HEK293 (cell line): Measurements from ENCODE around the gene TJP3.

Experiments
- EGR2 ChIP-seq: fragments of 450-650 bp; formaldehyde crosslinking; IDR thresholded peaks from 2 replicates; pipeline ENCODE4 v1.5.1; 2016; ENCODE audit warnings: low read depth, missing biosample characterization, missing genetic modification characterization
- FEZF1 ChIP-seq: fragments of 450-650 bp; formaldehyde crosslinking; IDR thresholded peaks from 2 replicates; pipeline ENCODE4 v1.5.1; 2016; ENCODE audit warnings: missing biosample characterization, missing genetic modification characterization
- GLIS1 ChIP-seq: fragments of 450-650 bp; formaldehyde crosslinking; IDR thresholded peaks from 2 replicates; pipeline ENCODE4 v1.5.1; 2016; ENCODE audit warnings: missing biosample characterization, missing genetic modification characterization
- HOXA7 ChIP-seq: sonication (generic); formaldehyde crosslinking; IDR thresholded peaks from 2 replicates; pipeline ENCODE4 v1.8.1; 2022; ENCODE audit warnings: missing genetic modification reagents, borderline replicate concordance
- HOXD13 ChIP-seq: sonication (generic); formaldehyde crosslinking; IDR thresholded peaks from 2 replicates; pipeline ENCODE4 v1.8.0; 2022; ENCODE audit warnings: missing genetic modification reagents, borderline replicate concordance
- KLF8 ChIP-seq: fragments of 450-650 bp; formaldehyde crosslinking; IDR thresholded peaks from 2 replicates; pipeline ENCODE4 v1.5.1; 2016; ENCODE audit warnings: missing biosample characterization, missing genetic modification characterization
- PATZ1 ChIP-seq: fragments of 450-650 bp; formaldehyde crosslinking; IDR thresholded peaks from 2 replicates; pipeline ENCODE4 v1.5.1; 2016; ENCODE audit warnings: missing biosample characterization, missing genetic modification characterization
- PRDM10 ChIP-seq: fragments of 450-650 bp; formaldehyde crosslinking; IDR thresholded peaks from 2 replicates; pipeline ENCODE4 v1.5.1; 2016; ENCODE audit warnings: missing biosample characterization, missing genetic modification characterization
- SCRT2 ChIP-seq: fragments of 450-650 bp; formaldehyde crosslinking; IDR thresholded peaks from 2 replicates; pipeline ENCODE4 v1.5.1; 2016; ENCODE audit warnings: missing biosample characterization, missing genetic modification characterization
- TCF7L2 ChIP-seq: IDR thresholded peaks from 2 replicates; pipeline ENCODE4 v1.6.1; 2011; ENCODE audit warnings: low read depth, mild to moderate bottlenecking, inconsistent platforms, low read length, moderate library complexity, borderline replicate concordance
- WT1 ChIP-seq: fragments of 450-650 bp; formaldehyde crosslinking; IDR thresholded peaks from 2 replicates; pipeline ENCODE4 v1.5.1; 2016; ENCODE audit warnings: missing biosample characterization, missing genetic modification characterization
- ZBTB49 ChIP-seq: fragments of 450-650 bp; formaldehyde crosslinking; IDR thresholded peaks from 2 replicates; pipeline ENCODE4 v1.5.1; 2016; ENCODE audit warnings: missing biosample characterization, missing genetic modification characterization, low read depth
- ZBTB7A ChIP-seq: fragments of 450-650 bp; formaldehyde crosslinking; IDR thresholded peaks from 2 replicates; pipeline ENCODE4 v1.5.1; 2016; ENCODE audit warnings: low read depth, missing biosample characterization, missing genetic modification characterization
- ZNF248 ChIP-seq: fragments of 450-650 bp; formaldehyde crosslinking; IDR thresholded peaks from 2 replicates; pipeline ENCODE4 v1.5.1; 2017; ENCODE audit warnings: missing biosample characterization, missing genetic modification characterization
- ZNF280C ChIP-seq: fragments of 450-650 bp; formaldehyde crosslinking; IDR thresholded peaks from 2 replicates; pipeline ENCODE4 v1.5.1; 2016; ENCODE audit warnings: missing biosample characterization, missing genetic modification characterization
- ZNF311 ChIP-seq: fragments of 450-650 bp; formaldehyde crosslinking; IDR thresholded peaks from 2 replicates; pipeline ENCODE4 v1.5.1; 2017; ENCODE audit warnings: missing biosample characterization, missing genetic modification characterization, borderline replicate concordance
- ZNF37A ChIP-seq: fragments of 450-650 bp; IDR thresholded peaks from 2 replicates; pipeline ENCODE4 v1.5.1; 2018; ENCODE audit warnings: missing biosample characterization, missing genetic modification characterization
- ZNF416 ChIP-seq: fragments of 450-650 bp; formaldehyde crosslinking; IDR thresholded peaks from 2 replicates; pipeline ENCODE4 v1.5.1; 2016; ENCODE audit warnings: missing biosample characterization, missing genetic modification characterization
- ZNF433 ChIP-seq: fragments of 450-650 bp; formaldehyde crosslinking; IDR thresholded peaks from 2 replicates; pipeline ENCODE4 v1.5.1; 2016; ENCODE audit warnings: missing biosample characterization, missing genetic modification characterization, low read depth
- ZNF585B ChIP-seq: fragments of 450-650 bp; formaldehyde crosslinking; IDR thresholded peaks from 2 replicates; pipeline ENCODE4 v1.5.1; 2016; ENCODE audit warnings: missing biosample characterization, missing genetic modification characterization
- ZNF610 ChIP-seq: fragments of 450-650 bp; formaldehyde crosslinking; IDR thresholded peaks from 2 replicates; pipeline ENCODE4 v1.5.1; 2016; ENCODE audit warnings: missing biosample characterization, missing genetic modification characterization, borderline replicate concordance
- ZNF623 ChIP-seq: fragments of 450-650 bp; formaldehyde crosslinking; IDR thresholded peaks from 2 replicates; pipeline ENCODE4 v1.5.1; 2016; ENCODE audit warnings: missing biosample characterization, missing genetic modification characterization
- ZNF624 ChIP-seq: fragments of 450-650 bp; formaldehyde crosslinking; IDR thresholded peaks from 2 replicates; pipeline ENCODE4 v1.5.1; 2017; ENCODE audit warnings: missing biosample characterization, missing genetic modification characterization
- ZNF626 ChIP-seq: fragments of 450-650 bp; sonication (Bioruptor Pico); formaldehyde crosslinking; IDR thresholded peaks from 2 replicates; pipeline ENCODE4 v1.5.1; 2018; ENCODE audit warnings: missing biosample characterization, missing genetic modification characterization, inconsistent platforms
- ZNF704 ChIP-seq: fragments of 450-650 bp; formaldehyde crosslinking; IDR thresholded peaks from 2 replicates; pipeline ENCODE4 v1.5.1; 2016; ENCODE audit warnings: missing biosample characterization, missing genetic modification characterization
- ZNF792 ChIP-seq: fragments of 450-650 bp; formaldehyde crosslinking; IDR thresholded peaks from 2 replicates; pipeline ENCODE4 v1.5.1; 2016; ENCODE audit warnings: missing biosample characterization, missing genetic modification characterization
- ZSCAN16 ChIP-seq: fragments of 450-650 bp; formaldehyde crosslinking; IDR thresholded peaks from 2 replicates; pipeline ENCODE4 v1.5.1; 2016; ENCODE audit warnings: missing biosample characterization, missing genetic modification characterization
- ZSCAN5A ChIP-seq: fragments of 450-650 bp; formaldehyde crosslinking; IDR thresholded peaks from 2 replicates; pipeline ENCODE4 v1.5.1; 2016; ENCODE audit warnings: missing biosample characterization, missing genetic modification characterization

The TJP3 gene

GRCh38 chr19:3721131-3721886 is 13.1 kb downstream of the TJP3 start (continued):
- TF ChIP-seq GLIS1 (tag by site-specific recombination) (peak; percentile 65), ZNF416 (no peak), KLF8 (tag by site-specific recombination) (peak; percentile 94), ZNF433 (no peak), SCRT2 (no peak), ZSCAN5A (tag by site-specific recombination) (no peak; the same call in none of the 2 replicates), WT1 (no peak), ZNF610 (tag by site-specific recombination) (0 out of 2 replicates have a peak, but pooled peaks have one; percentile 47), ZNF280C (no peak), HOXA7 (no peak), HOXD13 (no peak), ZBTB49 (tag by site-specific recombination) (no peak), ZNF37A (tag by site-specific recombination) (no peak), ZNF704 (tag by site-specific recombination) (no peak), PRDM10 (tag by site-specific recombination) (no peak), ZNF585B (tag by site-specific recombination) (no peak), ZNF624 (tag by site-specific recombination) (no peak), EGR2 (peak; percentile 69), TCF7L2 (no peak), PATZ1 (peak; percentile 90), ZNF792 (tag by site-specific recombination) (no peak), ZBTB7A (tag by site-specific recombination) (peak; percentile 31; the same call in 1 of the 2 replicates), FEZF1 (no peak), ZNF626 (no peak), ZSCAN16 (tag by site-specific recombination) (no peak), ZNF311 (tag by site-specific recombination) (no peak), ZNF623 (no peak), ZNF248 (tag by site-specific recombination) (no peak)
